ENCODE data around the gene TBC1D12.
"Not testable (repeated sequence)": the region's sequence is repeated elsewhere in the genome, so short reads cannot be mapped to it uniquely, and the experiment has no call there.

The TBC1D12 gene

GRCh38 chr10:94402204-94402842 is at the start of gene TBC1D12:
Gene TBC1D12, plus strand, starts transcription at chr10:94402541. Its CDS starts 73 bp downstream, at chr10:94402614.
- peak; percentile 97 for DNase-seq (ENCODE audit: low spot score)

GRCh38 chr10:94353336-94353735 is 49.0 kb upstream of the TBC1D12 start:
- no peak for DNase-seq (ENCODE audit: low spot score)

GRCh38 chr10:94355841-94356240 is 46.5 kb upstream of the TBC1D12 start:
- no peak for DNase-seq (ENCODE audit: low spot score)

DNA sequence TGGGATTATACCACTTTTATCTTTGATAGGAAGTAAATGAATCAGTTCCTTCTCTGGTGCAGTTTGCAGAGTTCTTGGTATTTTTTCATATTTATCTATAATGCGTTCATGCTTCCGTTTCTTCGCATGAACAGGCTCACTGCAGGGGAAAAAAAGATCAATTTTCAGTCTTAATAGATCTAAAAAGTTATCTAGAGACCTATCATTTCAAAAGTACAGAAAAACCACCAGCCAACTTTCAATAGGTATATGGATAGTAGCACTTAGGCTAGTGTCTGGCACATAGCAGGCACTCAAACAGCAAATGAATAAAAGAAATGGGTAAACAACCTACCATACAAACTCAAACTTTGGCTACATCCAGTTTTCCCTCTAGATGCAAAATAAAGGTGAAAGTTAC is 45.1 kb upstream of the TBC1D12 start:
- DNase-seq (ENCODE audit: low spot score), result no peak

DNA sequence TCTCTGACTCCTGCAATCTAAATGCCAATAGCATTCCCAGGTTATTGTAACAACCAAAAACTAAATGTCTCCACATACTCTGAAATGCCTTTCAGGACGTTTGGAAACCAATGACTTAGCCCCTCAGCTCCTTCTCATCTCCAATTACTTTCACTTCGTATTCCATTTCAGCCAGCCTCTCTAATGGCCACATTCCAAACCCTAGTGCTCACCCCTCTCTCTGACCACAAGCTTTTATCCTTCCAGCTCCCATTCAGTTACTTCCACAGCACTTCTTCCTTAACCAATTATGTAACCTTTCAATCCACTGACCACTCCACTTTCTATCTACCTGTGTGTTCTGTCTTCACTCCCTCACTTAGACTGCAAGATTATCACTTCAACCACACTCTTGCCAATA is 43.9 kb upstream of the TBC1D12 start:
- no peak for DNase-seq (ENCODE audit: low spot score)

GRCh38 chr10:94361171-94361794 is 41.1 kb upstream of the TBC1D12 start:
- no peak for DNase-seq (ENCODE audit: low spot score)

GRCh38 chr10:94362360-94363250 is 39.7 kb upstream of the TBC1D12 start, which contains the start of gene NOC3L:
Gene NOC3L, minus strand, starts transcription at chr10:94362939. Its CDS starts 101 bp downstream, at chr10:94362838.
- peak; percentile 95 for DNase-seq (ENCODE audit: low spot score)

GRCh38 chr10:94363251-94363565 is 39.1 kb upstream of the TBC1D12 start:
- DNase-seq (ENCODE audit: low spot score), result no peak

GRCh38 chr10:94364482-94364881 is 37.9 kb upstream of the TBC1D12 start:
- no peak for DNase-seq (ENCODE audit: low spot score)

DNA sequence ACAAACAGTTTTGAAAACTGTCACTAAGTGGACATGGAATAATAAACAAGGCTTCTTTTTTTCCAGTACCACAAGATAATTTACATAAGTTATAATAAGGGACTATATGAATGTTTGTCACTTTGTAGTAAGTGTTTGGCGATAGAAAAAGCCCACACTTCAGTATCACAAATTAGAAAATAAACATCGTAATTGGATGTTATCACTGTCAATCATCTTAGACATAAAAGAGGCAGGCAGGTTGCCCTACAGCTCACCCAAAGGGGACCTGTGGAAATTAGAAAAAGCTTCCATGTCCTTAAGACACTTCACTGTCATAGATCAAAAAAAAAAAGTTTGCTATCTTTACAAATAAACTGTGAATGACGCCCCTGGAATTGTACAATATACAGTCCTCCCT is 36.0 kb upstream of the TBC1D12 start:
- no peak for DNase-seq (ENCODE audit: low spot score)

DNA sequence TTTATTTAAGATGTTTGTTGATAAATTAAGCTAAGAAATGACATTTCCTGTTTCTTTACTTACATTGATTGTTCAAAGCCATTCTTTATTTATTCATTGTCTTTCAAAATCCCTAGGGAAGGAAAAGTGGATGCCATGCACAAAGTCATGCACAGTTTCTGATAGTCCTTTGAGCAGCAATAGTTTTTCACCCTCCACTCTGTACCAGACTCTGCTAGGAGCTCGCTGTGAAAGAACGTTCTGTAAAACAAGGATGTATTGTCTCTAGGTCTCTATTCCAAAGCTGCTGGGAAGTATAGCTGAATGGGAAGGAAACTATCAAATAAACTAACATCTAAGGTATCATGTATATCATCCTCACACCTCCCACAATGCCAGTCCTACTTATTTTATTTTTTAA is 31.8 kb upstream of the TBC1D12 start:
- peak; percentile 94 for DNase-seq (ENCODE audit: low spot score)

DNA sequence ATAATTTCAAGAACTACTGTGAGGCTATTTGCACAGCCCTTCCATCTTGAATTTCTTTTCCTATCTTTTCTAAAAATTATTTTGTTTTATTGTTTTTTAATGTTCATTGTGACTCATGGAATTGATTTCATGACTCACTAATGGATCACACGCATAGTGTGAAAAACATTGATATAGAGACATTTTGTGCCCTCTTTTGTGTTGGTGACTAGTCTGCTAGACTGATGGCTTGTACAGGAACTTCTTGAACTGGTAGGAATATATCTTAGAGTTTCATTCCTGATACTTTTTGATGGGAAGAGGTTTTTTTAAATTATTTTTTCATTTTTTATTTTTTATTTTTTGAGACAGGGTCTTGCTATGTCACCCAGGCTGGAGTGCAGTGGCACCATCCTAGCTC is 27.0 kb upstream of the TBC1D12 start:
- no peak for DNase-seq (ENCODE audit: low spot score)

GRCh38 chr10:94376865-94377264 is 25.5 kb upstream of the TBC1D12 start:
- DNase-seq (ENCODE audit: low spot score), result no peak

DNA sequence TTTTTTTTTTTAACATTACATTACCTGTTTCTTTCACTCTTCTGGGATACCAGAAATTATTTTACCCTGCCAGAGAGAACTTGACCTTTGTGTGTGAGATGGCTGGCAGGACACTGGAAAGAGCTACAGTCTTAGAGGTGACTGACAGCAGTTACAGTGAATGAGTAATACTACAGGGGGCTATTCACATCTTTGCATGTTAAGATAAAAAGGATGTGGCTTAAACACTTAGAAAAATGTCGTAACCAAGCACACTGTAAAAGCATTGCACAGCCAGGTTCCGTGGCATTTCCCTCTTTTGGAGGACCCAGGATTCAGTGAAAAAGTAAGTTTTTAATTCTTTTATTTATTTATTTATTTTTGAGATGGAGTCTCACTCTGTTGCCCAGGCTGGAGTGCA is 18.8 kb upstream of the TBC1D12 start:
- DNase-seq (ENCODE audit: low spot score), result no peak

- not testable (repeated sequence) for DNase-seq (ENCODE audit: low spot score)
Observed at GRCh38 chr10:94385733-94386132, 16.6 kb upstream of the TBC1D12 start.

DNA sequence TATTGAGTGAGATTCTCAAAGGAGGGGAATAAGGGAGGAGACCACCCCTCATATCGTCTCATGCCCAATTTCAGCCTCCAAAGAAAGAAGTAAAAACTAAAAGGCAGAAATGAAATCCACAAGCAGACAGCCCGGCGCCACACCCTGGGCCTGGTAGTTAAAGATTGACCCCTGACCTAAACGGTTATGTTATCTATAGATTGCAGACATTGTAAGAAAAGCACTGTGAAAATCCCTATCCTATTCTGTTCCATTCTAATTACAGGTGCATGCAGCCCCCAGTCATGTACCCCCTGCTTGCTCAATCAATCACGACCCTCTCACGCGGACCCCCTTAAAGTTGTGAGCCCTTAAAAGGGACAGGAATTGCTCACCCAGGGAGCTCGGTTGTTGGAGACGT is 10.2 kb upstream of the TBC1D12 start:
- DNase-seq (ENCODE audit: low spot score), result not testable (repeated sequence)

DNA sequence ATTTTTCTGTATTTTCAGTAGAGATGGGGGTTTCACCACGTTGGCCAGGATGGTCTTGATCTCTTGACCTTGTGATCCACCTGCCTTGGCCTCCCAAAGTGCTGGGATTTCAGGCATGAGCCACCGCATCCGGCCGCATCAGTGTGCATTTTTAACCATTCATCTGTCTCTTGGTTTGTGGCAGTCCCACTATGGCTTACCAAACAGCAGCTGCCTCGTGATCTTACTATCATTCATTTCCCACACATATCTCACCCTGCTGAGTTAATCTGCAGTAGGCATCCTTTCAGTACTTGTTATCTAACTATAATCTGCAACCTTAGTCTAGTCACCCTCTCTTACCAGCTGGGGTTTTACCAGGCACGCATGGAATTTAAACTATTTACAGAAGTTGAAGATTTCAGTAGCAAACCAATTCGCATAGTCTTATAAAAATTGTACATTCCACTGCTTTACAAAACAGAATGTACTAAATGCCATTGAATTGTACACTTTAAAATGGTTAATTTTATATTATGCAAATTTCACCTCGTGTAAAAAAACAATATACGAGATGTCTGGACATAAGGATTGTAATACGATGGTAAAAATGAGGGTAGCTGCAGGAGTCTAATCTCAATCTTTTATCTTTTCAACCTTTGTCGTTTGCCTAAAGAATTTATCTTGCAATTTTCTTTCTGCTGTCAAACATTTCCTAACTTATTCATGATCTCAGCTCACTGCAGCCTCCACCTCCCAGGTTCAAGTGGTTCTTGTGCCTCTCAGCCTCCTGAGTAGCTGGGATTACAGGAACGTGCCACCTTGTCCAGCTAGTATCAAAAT is 4.6 kb upstream of the TBC1D12 start:
- DNase-seq (ENCODE audit: low spot score), result no peak

- no peak for DNase-seq (ENCODE audit: low spot score)
Observed at GRCh38 chr10:94398762-94399161, 3.6 kb upstream of the TBC1D12 start.

GRCh38 chr10:94402843-94403379 is 570 bp downstream of the TBC1D12 start:
- DNase-seq (ENCODE audit: low spot score), result no peak

- peak; percentile 78 for DNase-seq (ENCODE audit: low spot score)
Observed at GRCh38 chr10:94403380-94404213, 1.3 kb downstream of the TBC1D12 start.

DNA sequence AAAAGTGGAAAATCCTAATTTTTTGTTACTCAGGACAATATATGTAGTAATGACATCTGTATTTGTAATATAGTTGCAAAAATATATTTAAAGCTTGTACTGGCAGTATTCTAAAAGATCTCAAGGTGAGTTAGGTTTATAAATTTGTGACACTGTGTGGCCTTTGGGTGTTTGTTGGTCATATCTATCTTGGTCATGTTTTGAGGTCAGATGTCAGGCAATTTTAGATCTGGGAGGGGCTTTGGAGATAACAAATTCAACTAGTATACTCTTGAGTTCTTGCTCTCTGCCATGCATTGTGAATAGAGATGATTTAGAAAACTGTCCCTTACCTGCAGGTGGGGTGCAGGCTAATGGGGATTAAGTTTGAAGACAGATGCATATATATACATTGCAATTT is 3.1 kb downstream of the TBC1D12 start:
- peak; percentile 26 for DNase-seq (ENCODE audit: low spot score)

Measured in pons (tissue), 1 donor.